OCI-M2 (cell line): ENCODE measurements around the gene SLC26A8.
"Not testable (repeated sequence)": the region's sequence is repeated elsewhere in the genome, so short reads cannot be mapped to it uniquely, and the experiment has no call there.

Experiments
- DNase-seq: peaks from one replicate; lab custom pipeline; 2025; ENCODE audit not compliant: unreplicated experiment; lab: John Stamatoyannopoulos, UW

Gene SLC26A8

DNA sequence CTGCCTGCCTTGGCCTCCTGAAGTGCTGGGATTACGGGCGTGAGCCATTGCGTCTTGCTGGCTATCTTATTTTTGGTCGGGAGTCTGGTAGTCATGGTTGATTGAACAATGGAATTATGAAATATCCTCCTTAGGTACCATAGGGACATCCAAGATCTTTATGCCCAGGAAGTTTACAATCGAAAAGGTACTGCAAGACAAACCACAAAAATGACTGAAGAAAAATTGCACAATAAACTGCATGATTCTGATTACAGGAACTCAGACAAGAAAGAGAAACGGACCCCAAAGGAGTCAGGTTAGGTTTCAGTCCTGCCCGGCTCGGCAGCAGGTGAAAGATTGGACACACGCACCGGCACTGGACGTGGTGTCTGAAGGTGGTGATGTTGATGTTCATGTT is 5.3 kb downstream of the SLC26A8 start:
- no peak for DNase-seq

DNA sequence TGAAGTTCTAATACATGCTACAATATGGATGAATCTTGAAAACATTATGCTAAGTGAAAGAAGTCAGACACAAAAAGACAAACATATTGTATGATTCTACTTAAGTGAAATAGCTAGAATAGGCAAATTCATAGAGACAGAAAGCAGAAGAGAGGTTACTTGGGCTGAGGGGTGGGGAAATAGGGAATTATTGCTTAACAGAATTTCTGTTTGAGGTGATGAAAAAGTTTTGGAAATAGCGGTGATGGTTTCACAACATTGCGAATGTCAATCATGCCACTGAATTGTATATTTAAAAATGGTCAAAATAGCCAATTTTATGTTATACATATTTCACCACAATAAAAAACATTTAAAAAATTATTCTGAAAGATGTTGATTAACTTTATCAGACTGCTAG is 6.1 kb downstream of the SLC26A8 start:
- DNase-seq, result no peak

GRCh38 chr6:36015666-36016065 is 8.8 kb downstream of the SLC26A8 start:
- no peak for DNase-seq

GRCh38 chr6:36000451-36000850 is 24.0 kb downstream of the SLC26A8 start:
- no peak for DNase-seq

GRCh38 chr6:35993150-35993549 is 31.3 kb downstream of the SLC26A8 start:
- DNase-seq, result no peak

GRCh38 chr6:35988047-35988446 is 36.4 kb downstream of the SLC26A8 start:
- DNase-seq, result not testable (repeated sequence)

- DNase-seq, result no peak
These were observed 39.7 kb downstream of the SLC26A8 start for GRCh38 chr6:35984701-35985100.

- DNase-seq, result no peak
These were observed 43.3 kb downstream of the SLC26A8 start for GRCh38 chr6:35980991-35981645.

DNA sequence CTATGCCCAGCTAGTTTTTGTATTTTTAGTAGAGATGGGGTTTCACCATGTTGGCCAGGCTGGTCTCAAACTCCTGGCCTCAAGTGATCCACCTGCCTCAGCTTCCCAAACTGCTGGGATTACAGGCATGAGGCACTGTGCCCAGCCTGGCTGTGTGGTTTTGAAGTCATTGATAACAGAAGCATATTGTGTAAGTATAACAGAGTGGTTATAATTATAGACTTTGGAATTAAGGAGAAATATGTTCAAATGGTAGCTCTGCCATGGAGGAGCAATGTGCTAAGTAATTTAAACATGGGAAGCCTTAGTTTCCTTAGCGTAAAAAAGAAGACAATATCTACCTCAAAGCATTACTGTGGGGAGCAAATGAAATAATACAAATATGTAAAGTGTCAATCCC is 44.3 kb downstream of the SLC26A8 start:
- not testable (repeated sequence) for DNase-seq

DNA sequence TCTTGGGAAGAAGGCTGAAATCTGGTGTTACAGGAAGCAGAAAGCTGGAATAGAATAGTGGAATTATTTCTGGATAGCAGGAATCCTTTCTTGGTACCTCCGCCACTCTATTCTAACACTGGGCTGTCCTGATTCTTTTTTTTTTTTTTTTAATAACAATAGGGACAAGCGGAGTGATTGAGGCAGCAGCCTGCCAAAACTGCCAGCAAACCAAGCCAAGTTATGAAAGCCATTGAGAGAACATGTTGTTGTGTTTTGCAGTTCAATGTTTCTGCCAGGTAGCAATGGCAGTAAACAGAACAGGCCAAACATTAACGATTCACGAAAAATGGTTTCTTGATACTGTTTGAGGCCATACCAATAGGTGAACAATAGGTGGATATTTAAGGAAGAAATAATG is 47.1 kb downstream of the SLC26A8 start:
- no peak for DNase-seq

DNA sequence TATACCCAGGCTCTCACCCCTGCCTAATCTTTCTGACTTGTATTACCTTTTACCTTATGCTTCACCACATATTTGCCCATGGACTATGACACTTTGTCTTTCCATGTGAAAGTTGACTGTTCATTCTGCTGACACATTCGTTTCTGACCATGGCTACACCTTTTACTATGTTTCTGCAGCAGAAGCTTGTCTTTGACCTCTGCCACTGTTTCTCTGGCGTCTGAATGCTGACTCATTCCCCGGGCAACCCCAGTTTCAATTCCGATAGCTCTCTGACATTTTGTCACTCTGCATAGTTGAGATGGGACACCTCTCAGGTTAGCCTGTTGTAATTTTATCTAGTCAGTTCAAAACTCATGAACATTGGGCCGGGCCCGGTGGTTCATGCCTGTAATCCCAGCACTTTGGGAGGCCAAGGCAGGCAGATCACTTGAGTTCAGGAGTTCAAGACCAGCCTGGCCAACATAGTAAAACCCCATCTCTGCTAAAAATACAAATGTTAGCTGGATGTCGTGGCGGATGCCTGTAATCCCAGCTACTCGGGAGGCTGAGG is 50.7 kb downstream of the SLC26A8 start:
- no peak for DNase-seq

- no peak for DNase-seq
These were observed 51.7 kb downstream of the SLC26A8 start for GRCh38 chr6:35972471-35973367.

DNA sequence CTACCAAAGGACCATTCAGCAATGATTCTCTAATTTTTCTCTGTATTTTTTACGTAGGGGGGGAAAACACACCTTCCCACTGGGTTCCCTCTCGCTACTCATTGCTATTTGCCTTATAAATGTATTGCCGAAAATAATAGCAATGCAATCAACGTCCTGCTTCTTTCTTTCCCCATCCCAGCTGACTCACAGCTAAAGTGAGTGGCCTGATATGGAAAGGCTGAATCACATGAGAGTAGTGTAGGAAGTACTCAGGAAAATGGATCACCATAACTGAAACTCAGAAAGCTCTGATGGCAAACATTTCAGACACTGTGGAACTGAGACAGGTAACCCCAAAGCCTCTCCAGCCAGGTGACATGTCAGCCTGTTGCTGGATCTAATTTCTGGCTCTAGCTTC is 54.3 kb downstream of the SLC26A8 start:
- no peak for DNase-seq

DNA sequence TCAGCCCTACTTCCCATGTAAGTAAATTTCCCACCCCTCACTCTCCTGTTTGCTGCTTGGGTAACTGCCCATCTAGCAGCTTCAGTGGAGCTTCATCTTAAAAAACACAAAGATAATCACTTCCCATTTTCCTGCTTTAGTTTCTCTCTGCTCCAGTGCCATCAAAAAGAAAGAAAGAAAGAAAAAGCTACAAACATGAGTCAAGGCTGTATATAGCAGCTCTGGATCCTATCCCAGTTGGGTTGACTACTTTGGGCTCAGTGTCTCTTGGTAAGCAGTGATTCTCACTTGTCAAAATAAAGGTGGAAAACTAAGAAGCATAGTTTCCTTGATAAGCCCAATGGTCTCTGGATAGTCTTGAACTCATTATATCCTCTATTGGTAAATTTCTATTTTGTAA is 54.8 kb downstream of the SLC26A8 start:
- no peak for DNase-seq

- DNase-seq, result no peak
These were observed 55.6 kb downstream of the SLC26A8 start for GRCh38 chr6:35968821-35969220.

- no peak for DNase-seq
These were observed 57.2 kb downstream of the SLC26A8 start for GRCh38 chr6:35967076-35967774.

DNA sequence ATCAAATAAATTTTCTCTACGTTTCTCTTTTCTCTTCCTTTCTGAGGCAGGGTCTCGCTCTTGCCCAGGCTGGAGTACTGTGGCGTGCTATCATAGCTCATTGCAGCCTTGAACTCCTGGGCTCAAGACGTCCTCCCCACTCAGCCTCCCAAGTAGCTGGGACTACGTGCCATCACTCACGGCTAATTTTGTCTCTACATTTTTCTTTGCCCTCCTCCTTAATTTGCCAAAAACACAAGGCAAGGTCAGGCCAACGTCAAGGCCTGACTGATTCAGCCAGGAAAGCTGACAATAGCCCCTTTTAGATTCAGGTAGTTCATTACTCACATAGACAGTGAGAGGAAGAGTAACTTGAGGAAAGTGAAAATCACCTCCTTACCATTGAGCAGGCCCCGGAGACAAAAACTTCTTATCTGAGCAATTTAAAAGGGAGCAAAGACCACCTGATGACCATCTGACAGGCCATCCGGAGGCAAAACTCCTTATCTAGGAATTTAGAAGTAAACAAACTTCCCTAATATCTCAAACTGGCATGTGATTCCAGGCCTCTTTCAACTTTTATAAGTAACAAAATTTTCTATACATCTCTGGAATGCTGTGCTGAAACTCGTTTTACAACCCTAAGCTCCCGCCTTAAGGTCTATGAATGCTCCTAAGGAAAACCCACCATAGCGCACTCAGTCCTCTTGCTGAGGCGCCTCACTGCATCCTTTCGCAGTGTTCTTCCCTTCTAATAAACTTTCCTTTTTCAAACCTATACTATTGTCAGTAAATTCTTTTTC is 61.5 kb downstream of the SLC26A8 start:
- no peak for DNase-seq

DNA sequence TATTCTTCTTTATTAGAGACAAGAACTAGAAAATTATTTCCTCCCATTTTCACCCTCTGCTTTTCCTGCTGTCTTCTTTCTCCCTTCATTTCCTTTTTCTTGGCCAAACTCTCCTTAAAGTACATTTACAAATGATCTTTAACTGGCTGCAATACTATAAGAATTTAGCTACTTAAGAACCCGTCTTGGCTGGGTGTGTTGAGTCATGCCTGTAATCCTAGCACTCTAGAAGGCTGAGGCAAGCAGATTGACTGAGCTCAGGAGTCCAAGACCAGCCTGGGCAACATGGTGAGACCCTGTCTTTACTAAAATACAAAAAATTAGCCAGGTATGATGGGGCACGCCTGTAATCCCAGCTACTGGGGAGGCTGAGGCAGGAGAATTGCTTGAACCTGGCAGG is 64.3 kb downstream of the SLC26A8 start:
- DNase-seq, result no peak

GRCh38 chr6:35955970-35956369 is 68.5 kb downstream of the SLC26A8 start:
- no peak for DNase-seq

GRCh38 chr6:35955521-35955920 is 68.9 kb downstream of the SLC26A8 start:
- no peak for DNase-seq

- no peak for DNase-seq
These were observed 69.4 kb downstream of the SLC26A8 start for GRCh38 chr6:35955071-35955470.
